ENCODE data around the gene PTH2R. TPM values are rescaled to one million over a fixed set of nuclear protein-coding genes. Genes with fewer than 3 reads are reported as not detected.

Gene PTH2R
- total RNA-seq, 1 experiment from 2014 or later: not detected

- no peak overlapping the region for H3K4me3 ChIP-seq (ENCODE audit: low read length)
- no TSS peak for BruUV-seq (replicated peaks)
- H2AFZ ChIP-seq (ENCODE audit: low read length): no peak overlapping the region
- no peak for DNase-seq
- peaks cover 48% of the 10 kb centered on the region for H3K27me3 ChIP-seq (ENCODE audit: low read length)
- no peak overlapping the region for H3K4me2 ChIP-seq (ENCODE audit: low read length)
- no peaks in the 10 kb centered on the region for H3K79me2 ChIP-seq (ENCODE audit: low read length)
- ATAC-seq: no peak
- H3K9me2 ChIP-seq (replicated peaks; ENCODE audit: low read length): no peaks in the 10 kb centered on the region
- H3K9ac ChIP-seq (ENCODE audit: low read length): no peak overlapping the region
- H3K4me1 ChIP-seq (ENCODE audit: insufficient read depth, low read length): no peaks in the 10 kb centered on the region
- POLR2A ChIA-PET (ENCODE audit: unreplicated experiment): no interaction called here
- CTCF ChIA-PET: no interaction called here
- no peak overlapping the region for H3K27ac ChIP-seq (ENCODE audit: low read length)
- H3K36me3 ChIP-seq (ENCODE audit: low read depth, low read length): no peaks in the 10 kb centered on the region
- intact Hi-C loops (cut with micrococcal nuclease): no loop called here
- no peaks in the 10 kb centered on the region for H4K20me1 ChIP-seq (ENCODE audit: low read length)
- no peaks in the 10 kb centered on the region for H3K9me3 ChIP-seq (ENCODE audit: low read length)
- H3F3A ChIP-seq (ENCODE audit: low read length, unreplicated experiment): no peaks in the 10 kb centered on the region
- TF ChIP-seq EZH2 (IDR thresholded peaks at IDR 0.05; ENCODE audit: low read length, unreplicated experiment): no peak
- no peak for TF ChIP-seq CTCF (conservative IDR thresholded peaks at IDR 0.05; ENCODE audit: low read depth, low read length)
- no peak for TF ChIP-seq EZH2phosphoT487 (IDR thresholded peaks at IDR 0.05; ENCODE audit: borderline replicate concordance, low read length)
These were observed 22.0 kb upstream of the PTH2R start for GRCh38 chr2:208384637-208385036.

GRCh38 chr2:208386541-208386940 lies 20.1 kb upstream of the PTH2R start:
- H3K4me1 ChIP-seq (ENCODE audit: insufficient read depth, low read length): no peaks in the 10 kb centered on the region
- no peak overlapping the region for H3K4me3 ChIP-seq (ENCODE audit: low read length)
- H4K20me1 ChIP-seq (ENCODE audit: low read length): no peaks in the 10 kb centered on the region
- CTCF ChIA-PET: no interaction called here
- no peaks in the 10 kb centered on the region for H3F3A ChIP-seq (ENCODE audit: low read length, unreplicated experiment)
- no peak overlapping the region for H3K4me2 ChIP-seq (ENCODE audit: low read length)
- POLR2A ChIA-PET (ENCODE audit: unreplicated experiment): no interaction called here
- H3K9me2 ChIP-seq (replicated peaks; ENCODE audit: low read length): no peaks in the 10 kb centered on the region
- H3K27ac ChIP-seq (ENCODE audit: low read length): no peak overlapping the region
- TF ChIP-seq EZH2 (IDR thresholded peaks at IDR 0.05; ENCODE audit: low read length, unreplicated experiment): no peak
- BruUV-seq (replicated peaks): no TSS peak
- no peaks in the 10 kb centered on the region for H3K79me2 ChIP-seq (ENCODE audit: low read length)
- no peaks in the 10 kb centered on the region for H3K9me3 ChIP-seq (ENCODE audit: low read length)
- H3K9ac ChIP-seq (ENCODE audit: low read length): no peak overlapping the region
- intact Hi-C loops (cut with micrococcal nuclease): no loop called here
- DNase-seq (no peak), ATAC-seq (no peak)
- no peak overlapping the region for H2AFZ ChIP-seq (ENCODE audit: low read length)
- no peaks in the 10 kb centered on the region for H3K36me3 ChIP-seq (ENCODE audit: low read depth, low read length)
- peaks cover 48% of the 10 kb centered on the region for H3K27me3 ChIP-seq (ENCODE audit: low read length)

- BruUV-seq (replicated peaks): no TSS peak
- no peaks in the 10 kb centered on the region for H3K9me3 ChIP-seq (ENCODE audit: low read length)
- H3K27me3 ChIP-seq (ENCODE audit: low read length): peaks cover 15% of the 10 kb centered on the region
- intact Hi-C loops (cut with micrococcal nuclease): no loop called here
- no peaks in the 10 kb centered on the region for H3F3A ChIP-seq (ENCODE audit: low read length, unreplicated experiment)
- no peak overlapping the region for H3K4me2 ChIP-seq (ENCODE audit: low read length)
- no peak for ATAC-seq
- TF ChIP-seq CTCF (conservative IDR thresholded peaks at IDR 0.05; ENCODE audit: low read depth, low read length) (no peak), EZH2phosphoT487 (IDR thresholded peaks at IDR 0.05; ENCODE audit: borderline replicate concordance, low read length) (no peak), EZH2 (IDR thresholded peaks at IDR 0.05; ENCODE audit: low read length, unreplicated experiment) (no peak)
- no peaks in the 10 kb centered on the region for H3K9me2 ChIP-seq (replicated peaks; ENCODE audit: low read length)
- no peaks in the 10 kb centered on the region for H3K4me1 ChIP-seq (ENCODE audit: insufficient read depth, low read length)
- no peaks in the 10 kb centered on the region for H3K79me2 ChIP-seq (ENCODE audit: low read length)
- no peak overlapping the region for H3K4me3 ChIP-seq (ENCODE audit: low read length)
- no peak overlapping the region for H3K27ac ChIP-seq (ENCODE audit: low read length)
- H4K20me1 ChIP-seq (ENCODE audit: low read length): no peaks in the 10 kb centered on the region
- no peak overlapping the region for H2AFZ ChIP-seq (ENCODE audit: low read length)
- DNase-seq: no peak
- H3K9ac ChIP-seq (ENCODE audit: low read length): no peak overlapping the region
- no peaks in the 10 kb centered on the region for H3K36me3 ChIP-seq (ENCODE audit: low read depth, low read length)
- POLR2A ChIA-PET (ENCODE audit: unreplicated experiment): no interaction called here
- CTCF ChIA-PET: no interaction called here
These were observed 16.7 kb upstream of the PTH2R start for GRCh38 chr2:208389940-208390339.
